SU-DHL-6 (cell line): Measurements from ENCODE around the gene RPL18.

Source experiments
- EZH2phosphoT487 ChIP-seq: fragments of 200-600 bp; sonication (generic), shearing (Covaris generic); conservative IDR thresholded peaks from 2 replicates; pipeline ENCODE4 v1.6.1; 2018; ENCODE audit warnings: mild to moderate bottlenecking, antibody characterized with exemption, low read length, moderate library complexity, mixed read lengths
- TF ChIP-seq, protein P1 (sequence below): fragments of 200-600 bp; sonication (generic); IDR thresholded peaks from one replicate; pipeline ENCODE4 v1.5.1; 2017; ENCODE audit warnings: antibody characterized with exemption, mild to moderate bottlenecking, low read length, moderate library complexity; ENCODE audit not compliant: insufficient read depth, poor library complexity, severe bottlenecking

DNA sequence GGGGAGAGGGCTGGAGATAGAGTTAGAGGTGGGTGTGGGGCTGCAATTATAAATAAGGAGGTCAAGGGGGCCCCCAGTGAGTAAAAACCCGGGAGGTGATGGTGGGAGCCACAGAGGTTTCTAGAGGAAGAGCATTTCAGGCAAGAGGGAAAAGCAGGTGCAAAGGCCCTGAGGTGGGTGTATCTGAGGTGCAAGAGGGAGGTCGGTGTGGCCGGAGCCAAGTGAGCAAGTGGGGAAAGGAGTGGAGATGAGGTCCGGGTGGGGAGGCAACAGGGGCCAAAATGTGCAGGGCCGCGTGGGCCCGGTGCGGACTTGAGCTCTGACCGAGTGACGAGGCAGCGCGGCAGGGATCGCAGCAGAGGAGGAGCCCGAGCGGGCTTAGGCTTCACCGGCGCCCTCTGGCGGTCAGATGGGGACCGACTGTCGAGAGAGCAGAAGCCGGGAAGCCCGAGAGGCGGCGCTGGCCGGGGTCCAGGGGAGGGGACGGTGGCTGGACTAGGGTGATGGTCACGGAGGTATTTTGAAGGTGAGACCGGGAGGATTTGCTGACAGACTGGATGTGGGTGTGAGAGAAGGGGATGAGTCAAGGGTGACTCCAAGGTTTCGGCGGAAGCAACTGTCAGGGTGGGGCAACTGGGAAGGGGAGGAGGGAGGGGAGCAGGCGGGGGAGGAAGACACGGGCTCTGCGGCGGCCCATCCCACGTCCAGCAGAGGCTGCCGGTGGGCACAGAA, 30.1 kb downstream of the RPL18 start:
- TF ChIP-seq, protein P1, sequence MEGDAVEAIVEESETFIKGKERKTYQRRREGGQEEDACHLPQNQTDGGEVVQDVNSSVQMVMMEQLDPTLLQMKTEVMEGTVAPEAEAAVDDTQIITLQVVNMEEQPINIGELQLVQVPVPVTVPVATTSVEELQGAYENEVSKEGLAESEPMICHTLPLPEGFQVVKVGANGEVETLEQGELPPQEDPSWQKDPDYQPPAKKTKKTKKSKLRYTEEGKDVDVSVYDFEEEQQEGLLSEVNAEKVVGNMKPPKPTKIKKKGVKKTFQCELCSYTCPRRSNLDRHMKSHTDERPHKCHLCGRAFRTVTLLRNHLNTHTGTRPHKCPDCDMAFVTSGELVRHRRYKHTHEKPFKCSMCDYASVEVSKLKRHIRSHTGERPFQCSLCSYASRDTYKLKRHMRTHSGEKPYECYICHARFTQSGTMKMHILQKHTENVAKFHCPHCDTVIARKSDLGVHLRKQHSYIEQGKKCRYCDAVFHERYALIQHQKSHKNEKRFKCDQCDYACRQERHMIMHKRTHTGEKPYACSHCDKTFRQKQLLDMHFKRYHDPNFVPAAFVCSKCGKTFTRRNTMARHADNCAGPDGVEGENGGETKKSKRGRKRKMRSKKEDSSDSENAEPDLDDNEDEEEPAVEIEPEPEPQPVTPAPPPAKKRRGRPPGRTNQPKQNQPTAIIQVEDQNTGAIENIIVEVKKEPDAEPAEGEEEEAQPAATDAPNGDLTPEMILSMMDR: peak; percentile 96
- TF ChIP-seq EZH2phosphoT487: no peak
